Measurements from ENCODE around the gene SPEG. TPM values are rescaled to one million over a fixed set of nuclear protein-coding genes. Genes with fewer than 3 reads are reported as not detected.

The SPEG gene
- total and polyA plus RNA-seq, 2 of the 8 experiments (the other 6 are each of a cell fraction or from before 2014, with no cell fraction given), result 19.9 to 32.0 TPM

DNA sequence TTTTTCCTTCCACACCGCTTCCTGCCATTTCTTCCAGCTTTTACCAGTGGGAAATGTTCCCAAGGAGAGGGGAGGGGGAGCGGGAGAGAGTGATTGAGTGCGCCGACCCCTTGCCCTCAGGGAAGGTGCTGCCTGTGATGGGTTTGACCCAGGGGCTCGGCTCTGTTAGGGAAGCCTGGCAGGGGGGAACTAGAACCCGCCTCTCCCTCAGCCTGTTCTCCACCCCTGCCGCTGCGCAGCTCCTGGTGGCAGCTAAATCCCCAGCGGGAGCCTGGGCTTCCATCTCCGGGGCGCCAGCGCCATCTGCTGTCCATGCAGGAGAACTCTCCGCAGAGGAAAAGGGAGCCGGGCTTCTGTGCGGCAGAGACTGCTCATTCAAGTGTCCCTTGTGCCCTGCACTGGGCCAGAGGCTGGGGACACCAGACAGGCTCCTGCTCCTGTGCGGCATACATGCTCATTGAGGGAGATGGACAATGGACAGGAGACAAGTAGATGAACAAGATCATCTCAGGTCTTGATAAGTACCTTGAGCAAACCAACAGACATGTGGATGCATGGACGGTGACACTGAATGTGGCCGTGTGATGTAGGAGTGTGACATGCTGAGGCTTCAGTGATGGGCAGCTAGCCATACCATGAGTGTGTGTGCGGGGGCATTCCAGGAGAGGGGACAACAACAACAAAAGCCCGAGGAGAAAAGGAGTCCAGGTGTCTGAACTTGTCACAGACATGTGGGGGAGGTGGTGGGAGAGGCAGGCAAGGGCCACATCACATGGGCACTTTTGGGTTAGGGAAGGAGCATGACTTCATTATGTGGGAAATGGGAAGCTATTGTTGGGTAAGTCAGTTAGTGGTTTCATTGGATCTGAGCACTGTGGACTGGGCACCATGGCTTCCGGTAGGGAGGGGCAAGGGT lies 95.7 kb downstream of the SPEG start (continued):
- TF ChIP-seq, protein P1, sequence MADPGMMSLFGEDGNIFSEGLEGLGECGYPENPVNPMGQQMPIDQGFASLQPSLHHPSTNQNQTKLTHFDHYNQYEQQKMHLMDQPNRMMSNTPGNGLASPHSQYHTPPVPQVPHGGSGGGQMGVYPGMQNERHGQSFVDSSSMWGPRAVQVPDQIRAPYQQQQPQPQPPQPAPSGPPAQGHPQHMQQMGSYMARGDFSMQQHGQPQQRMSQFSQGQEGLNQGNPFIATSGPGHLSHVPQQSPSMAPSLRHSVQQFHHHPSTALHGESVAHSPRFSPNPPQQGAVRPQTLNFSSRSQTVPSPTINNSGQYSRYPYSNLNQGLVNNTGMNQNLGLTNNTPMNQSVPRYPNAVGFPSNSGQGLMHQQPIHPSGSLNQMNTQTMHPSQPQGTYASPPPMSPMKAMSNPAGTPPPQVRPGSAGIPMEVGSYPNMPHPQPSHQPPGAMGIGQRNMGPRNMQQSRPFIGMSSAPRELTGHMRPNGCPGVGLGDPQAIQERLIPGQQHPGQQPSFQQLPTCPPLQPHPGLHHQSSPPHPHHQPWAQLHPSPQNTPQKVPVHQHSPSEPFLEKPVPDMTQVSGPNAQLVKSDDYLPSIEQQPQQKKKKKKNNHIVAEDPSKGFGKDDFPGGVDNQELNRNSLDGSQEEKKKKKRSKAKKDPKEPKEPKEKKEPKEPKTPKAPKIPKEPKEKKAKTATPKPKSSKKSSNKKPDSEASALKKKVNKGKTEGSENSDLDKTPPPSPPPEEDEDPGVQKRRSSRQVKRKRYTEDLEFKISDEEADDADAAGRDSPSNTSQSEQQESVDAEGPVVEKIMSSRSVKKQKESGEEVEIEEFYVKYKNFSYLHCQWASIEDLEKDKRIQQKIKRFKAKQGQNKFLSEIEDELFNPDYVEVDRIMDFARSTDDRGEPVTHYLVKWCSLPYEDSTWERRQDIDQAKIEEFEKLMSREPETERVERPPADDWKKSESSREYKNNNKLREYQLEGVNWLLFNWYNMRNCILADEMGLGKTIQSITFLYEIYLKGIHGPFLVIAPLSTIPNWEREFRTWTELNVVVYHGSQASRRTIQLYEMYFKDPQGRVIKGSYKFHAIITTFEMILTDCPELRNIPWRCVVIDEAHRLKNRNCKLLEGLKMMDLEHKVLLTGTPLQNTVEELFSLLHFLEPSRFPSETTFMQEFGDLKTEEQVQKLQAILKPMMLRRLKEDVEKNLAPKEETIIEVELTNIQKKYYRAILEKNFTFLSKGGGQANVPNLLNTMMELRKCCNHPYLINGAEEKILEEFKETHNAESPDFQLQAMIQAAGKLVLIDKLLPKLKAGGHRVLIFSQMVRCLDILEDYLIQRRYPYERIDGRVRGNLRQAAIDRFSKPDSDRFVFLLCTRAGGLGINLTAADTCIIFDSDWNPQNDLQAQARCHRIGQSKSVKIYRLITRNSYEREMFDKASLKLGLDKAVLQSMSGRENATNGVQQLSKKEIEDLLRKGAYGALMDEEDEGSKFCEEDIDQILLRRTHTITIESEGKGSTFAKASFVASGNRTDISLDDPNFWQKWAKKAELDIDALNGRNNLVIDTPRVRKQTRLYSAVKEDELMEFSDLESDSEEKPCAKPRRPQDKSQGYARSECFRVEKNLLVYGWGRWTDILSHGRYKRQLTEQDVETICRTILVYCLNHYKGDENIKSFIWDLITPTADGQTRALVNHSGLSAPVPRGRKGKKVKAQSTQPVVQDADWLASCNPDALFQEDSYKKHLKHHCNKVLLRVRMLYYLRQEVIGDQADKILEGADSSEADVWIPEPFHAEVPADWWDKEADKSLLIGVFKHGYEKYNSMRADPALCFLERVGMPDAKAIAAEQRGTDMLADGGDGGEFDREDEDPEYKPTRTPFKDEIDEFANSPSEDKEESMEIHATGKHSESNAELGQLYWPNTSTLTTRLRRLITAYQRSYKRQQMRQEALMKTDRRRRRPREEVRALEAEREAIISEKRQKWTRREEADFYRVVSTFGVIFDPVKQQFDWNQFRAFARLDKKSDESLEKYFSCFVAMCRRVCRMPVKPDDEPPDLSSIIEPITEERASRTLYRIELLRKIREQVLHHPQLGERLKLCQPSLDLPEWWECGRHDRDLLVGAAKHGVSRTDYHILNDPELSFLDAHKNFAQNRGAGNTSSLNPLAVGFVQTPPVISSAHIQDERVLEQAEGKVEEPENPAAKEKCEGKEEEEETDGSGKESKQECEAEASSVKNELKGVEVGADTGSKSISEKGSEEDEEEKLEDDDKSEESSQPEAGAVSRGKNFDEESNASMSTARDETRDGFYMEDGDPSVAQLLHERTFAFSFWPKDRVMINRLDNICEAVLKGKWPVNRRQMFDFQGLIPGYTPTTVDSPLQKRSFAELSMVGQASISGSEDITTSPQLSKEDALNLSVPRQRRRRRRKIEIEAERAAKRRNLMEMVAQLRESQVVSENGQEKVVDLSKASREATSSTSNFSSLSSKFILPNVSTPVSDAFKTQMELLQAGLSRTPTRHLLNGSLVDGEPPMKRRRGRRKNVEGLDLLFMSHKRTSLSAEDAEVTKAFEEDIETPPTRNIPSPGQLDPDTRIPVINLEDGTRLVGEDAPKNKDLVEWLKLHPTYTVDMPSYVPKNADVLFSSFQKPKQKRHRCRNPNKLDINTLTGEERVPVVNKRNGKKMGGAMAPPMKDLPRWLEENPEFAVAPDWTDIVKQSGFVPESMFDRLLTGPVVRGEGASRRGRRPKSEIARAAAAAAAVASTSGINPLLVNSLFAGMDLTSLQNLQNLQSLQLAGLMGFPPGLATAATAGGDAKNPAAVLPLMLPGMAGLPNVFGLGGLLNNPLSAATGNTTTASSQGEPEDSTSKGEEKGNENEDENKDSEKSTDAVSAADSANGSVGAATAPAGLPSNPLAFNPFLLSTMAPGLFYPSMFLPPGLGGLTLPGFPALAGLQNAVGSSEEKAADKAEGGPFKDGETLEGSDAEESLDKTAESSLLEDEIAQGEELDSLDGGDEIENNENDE (IDR thresholded peaks at IDR 0.05; ENCODE audit: insufficient replicate concordance, low read length), result no peak
- TF ChIP-seq, protein P2, sequence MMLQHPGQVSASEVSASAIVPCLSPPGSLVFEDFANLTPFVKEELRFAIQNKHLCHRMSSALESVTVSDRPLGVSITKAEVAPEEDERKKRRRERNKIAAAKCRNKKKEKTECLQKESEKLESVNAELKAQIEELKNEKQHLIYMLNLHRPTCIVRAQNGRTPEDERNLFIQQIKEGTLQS (IDR thresholded peaks at IDR 0.05; ENCODE audit: insufficient read depth, low read depth, low read length), result no peak
- 0 out of 2 replicates have a peak, but pooled peaks have one; percentile 35 for TF ChIP-seq JUND (IDR thresholded peaks at IDR 0.05; ENCODE audit: low read length)
- peak in 1 of 2 experiments; percentile 65; a peak in 1 of 4 replicates for TF ChIP-seq SIN3A (conservative IDR thresholded peaks at IDR 0.05 in 1 of 2, IDR thresholded peaks at IDR 0.05 in 1 of 2; ENCODE audit: low read depth in 1 of 2, low read length in 2 of 2)
- TF ChIP-seq BACH1 (IDR thresholded peaks at IDR 0.05; ENCODE audit: low read length), result no peak
- peak; percentile 42 for TF ChIP-seq ASH2L (IDR thresholded peaks at IDR 0.05; ENCODE audit: low read length)
- TF ChIP-seq NANOG (IDR thresholded peaks at IDR 0.05; ENCODE audit: insufficient read depth, low read depth, low read length, poor library complexity, severe bottlenecking), result peak; percentile 20
- no peak for TF ChIP-seq SP1 (IDR thresholded peaks at IDR 0.05; ENCODE audit: low read depth, low read length)
- TF ChIP-seq CBX5 (IDR thresholded peaks at IDR 0.05; ENCODE audit: low read depth, low read length), result no peak
